GM18909 (cell line): ENCODE data around the gene HCAR1.
"Not testable (repeated sequence)": the region's sequence is repeated elsewhere in the genome, so short reads cannot be mapped to it uniquely, and the experiment has no call there.

Experiments
- ATAC-seq: cut with Tn5 transposase; IDR thresholded peaks from one replicate; pipeline ENCODE4 v1.9.1; 2021; ENCODE audit warnings: mild to moderate bottlenecking; ENCODE audit not compliant: unreplicated experiment, poor library complexity

The HCAR1 gene

GRCh38 chr12:122724641-122725243 is 5.9 kb downstream of the HCAR1 start:
- peak; percentile 34 for ATAC-seq

GRCh38 chr12:122722387-122722786 is 8.3 kb downstream of the HCAR1 start:
- no peak for ATAC-seq

DNA sequence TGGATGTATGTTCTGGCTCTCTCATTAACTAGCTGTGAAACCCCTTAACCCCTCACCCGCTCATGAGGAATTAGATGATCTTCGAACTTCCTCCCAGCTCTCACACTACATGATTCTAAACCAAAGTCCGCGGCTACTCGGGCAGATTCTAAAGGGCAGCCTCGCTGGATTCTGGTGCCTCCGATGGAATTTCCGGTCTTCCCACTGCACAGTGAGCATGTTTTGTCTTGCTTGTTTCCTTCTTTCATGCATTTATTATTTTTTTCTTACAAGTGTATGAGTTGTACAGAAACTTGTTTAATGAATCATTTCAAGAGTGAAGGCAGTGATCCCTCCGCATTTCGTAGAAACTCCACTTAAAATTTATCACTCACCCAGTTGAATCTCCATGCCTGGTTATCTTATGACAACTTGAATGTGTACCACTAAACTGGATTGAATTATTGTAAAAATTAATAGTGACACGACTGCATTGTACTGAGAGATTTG is 9.5 kb downstream of the HCAR1 start:
- no peak for ATAC-seq

DNA sequence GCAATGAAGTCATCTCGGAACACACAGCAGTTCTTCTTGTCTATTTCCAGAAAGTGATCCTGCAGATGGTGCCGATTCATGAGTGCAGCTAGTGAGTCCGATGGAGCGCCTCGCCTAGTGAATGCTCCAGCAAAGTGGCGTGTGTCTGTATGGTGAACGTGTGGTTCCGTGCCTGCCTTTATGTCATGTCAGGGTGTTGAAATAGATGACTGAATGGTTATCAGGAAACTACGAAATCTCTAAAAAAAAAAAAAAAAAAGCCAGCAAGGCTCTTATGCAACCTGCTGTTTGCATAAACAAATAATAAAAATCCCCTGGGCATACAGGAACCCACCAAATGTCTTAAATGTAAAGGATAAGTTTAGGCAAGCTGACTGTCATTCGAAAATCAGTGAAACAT is 14.0 kb downstream of the HCAR1 start, which contains the start of gene HCAR3:
Gene HCAR3, minus strand, starts transcription at position 154 of the 400 bp plus-strand sequence. Its CDS starts 74 bp downstream, at position 80.
- ATAC-seq: not testable (repeated sequence)

DNA sequence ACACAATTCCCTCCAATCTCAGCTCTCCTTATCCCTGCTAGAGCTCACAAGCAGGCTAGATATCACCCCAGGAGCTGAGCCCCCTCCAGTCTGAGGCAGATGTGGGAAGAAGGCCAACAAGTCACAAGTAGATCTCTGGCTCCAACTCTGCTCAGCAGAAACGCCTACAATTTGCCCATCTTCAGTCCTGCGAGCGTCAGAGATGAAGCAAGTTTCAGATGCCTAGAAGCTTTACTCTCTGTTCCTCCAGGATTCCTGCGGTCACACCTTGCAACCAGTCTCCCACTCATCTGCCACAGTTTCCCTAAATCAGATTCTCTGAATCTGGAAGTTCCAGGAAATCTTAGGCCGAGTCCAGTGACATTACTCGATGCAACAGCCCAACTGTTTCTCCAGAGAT is 15.4 kb downstream of the HCAR1 start:
- not testable (repeated sequence) for ATAC-seq

DNA sequence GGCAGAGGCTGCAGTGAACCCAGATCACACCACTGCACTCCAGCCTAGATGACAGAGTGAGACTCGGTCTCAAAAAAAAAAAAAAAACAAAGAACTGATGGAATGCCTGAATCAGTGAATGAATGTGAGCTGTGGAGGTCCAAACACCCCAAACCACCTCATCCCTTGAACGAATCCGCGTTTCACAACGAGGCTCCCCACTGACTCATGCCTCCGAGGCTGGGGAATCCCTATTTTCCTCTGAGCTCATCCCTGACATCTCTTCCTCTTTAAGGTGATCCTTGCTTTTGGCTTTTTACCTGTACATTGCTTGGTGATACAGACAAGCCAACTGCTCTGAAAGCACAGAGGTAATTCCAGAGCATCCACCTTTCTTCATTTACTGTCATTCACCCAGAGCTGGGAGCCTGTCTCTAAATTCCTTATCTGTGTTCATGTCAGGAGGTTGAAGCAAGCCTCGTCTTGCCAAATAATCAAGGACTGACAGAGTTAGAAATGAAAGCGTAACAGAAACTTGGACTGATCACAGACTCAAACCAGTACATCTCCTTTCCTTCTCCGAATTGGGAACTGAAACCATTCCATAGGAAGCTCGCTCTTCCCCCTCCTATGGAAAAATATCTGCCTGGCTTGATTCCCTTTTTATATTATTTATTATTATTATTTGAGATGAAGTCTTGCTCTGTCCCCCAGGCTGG is 17.0 kb downstream of the HCAR1 start:
- ATAC-seq: not testable (repeated sequence)

GRCh38 chr12:122711266-122711665 is 19.4 kb downstream of the HCAR1 start:
- ATAC-seq: not testable (repeated sequence)

DNA sequence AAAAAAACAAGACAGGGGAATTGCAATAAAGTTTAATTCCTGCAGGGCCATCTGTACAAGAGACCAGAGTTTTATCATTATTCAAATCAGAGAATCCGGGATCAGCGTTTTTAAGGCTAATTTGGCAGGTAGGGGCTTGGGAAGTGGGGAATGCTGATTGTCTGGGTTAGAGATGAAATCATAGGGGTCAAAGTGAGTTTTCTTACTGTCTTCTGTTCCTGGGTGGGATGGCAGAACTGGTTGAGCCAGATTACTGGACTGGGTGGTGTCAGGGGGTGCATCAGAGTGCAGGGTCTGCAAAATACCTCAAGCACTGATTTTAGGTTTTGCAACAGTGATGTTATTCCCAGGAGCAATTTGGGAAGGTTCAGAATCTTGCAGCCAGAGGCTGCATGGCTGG is 20.3 kb downstream of the HCAR1 start:
- ATAC-seq: not testable (repeated sequence)

DNA sequence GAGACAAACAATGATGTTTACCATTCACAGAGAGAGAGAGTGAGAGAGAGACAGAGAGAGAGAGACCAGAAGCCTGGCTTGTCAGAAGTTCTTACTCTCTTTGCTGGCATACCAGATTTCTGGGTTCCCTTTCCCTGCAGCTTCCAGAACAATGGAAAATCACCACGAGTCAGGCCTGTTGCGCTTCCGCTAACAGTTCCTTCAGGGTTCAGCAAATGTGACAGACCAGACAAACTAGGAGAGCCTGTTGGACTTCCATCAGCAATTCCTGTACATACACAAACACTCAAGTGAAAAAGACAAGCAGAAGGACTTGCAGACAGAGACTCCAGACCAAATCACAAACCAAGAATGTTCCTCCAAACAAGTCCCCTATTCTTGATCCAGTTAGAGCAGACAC is 21.4 kb downstream of the HCAR1 start:
- not testable (repeated sequence) for ATAC-seq

DNA sequence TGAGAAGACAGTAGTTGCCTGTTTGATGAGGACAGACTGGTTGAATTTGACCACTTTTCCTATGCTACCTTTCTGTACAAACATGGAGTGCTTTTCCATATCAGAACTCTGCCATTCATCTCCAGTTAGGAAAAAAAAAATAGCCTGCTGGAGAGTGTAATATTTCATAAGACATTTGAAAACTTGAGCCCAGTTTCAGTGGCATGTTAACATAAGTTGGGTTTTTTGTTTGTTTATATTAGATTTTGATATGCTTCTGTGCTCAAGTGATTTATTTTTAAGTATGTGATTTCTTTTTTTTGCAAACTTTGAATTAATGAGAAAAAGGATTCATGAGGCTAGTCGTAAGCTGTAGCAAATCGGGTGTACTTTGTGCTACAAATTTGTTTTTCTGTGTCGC is 26.8 kb downstream of the HCAR1 start:
- ATAC-seq: not testable (repeated sequence)

- not testable (repeated sequence) for ATAC-seq
These were observed 27.6 kb downstream of the HCAR1 start, which contains the start of gene HCAR2 for GRCh38 chr12:122702890-122703611. Gene HCAR2 (minus strand): TSS chr12:122703357. CDS start chr12:122703283, 74 bp downstream.

DNA sequence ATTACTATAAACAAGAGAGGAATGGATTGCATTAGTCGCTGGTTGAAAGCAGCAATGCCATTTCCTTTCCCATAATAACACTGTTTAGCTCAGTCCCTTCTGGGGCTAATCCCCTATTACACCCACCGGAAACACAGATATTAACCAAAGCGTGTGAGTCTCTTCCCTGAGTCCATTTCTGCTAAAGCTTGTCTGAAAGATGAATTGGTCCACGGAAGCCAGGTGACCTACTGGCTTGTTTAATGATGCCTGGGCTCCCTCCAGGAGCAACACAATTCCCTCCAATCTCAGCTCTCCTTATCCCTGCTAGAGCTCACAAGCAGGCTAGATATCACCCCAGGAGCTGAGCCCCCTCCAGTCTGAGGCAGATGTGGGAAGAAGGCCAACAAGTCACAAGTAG is 29.2 kb downstream of the HCAR1 start:
- ATAC-seq: not testable (repeated sequence)

DNA sequence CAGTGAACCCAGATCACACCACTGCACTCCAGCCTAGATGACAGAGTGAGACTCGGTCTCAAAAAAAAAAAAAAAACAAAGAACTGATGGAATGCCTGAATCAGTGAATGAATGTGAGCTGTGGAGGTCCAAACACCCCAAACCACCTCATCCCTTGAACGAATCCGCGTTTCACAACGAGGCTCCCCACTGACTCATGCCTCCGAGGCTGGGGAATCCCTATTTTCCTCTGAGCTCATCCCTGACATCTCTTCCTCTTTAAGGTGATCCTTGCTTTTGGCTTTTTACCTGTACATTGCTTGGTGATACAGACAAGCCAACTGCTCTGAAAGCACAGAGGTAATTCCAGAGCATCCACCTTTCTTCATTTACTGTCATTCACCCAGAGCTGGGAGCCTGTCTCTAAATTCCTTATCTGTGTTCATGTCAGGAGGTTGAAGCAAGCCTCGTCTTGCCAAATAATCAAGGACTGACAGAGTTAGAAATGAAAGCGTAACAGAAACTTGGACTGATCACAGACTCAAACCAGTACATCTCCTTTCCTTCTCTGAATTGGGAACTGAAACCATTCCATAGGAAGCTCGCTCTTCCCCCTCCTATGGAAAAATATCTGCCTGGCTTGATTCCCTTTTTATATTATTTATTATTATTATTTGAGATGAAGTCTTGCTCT is 30.5 kb downstream of the HCAR1 start:
- not testable (repeated sequence) for ATAC-seq

GRCh38 chr12:122696922-122697321 is 33.7 kb downstream of the HCAR1 start:
- not testable (repeated sequence) for ATAC-seq

GRCh38 chr12:122691566-122691965 is 39.1 kb downstream of the HCAR1 start:
- ATAC-seq: no peak

GRCh38 chr12:122688291-122688690 is 42.4 kb downstream of the HCAR1 start:
- ATAC-seq: no peak

DNA sequence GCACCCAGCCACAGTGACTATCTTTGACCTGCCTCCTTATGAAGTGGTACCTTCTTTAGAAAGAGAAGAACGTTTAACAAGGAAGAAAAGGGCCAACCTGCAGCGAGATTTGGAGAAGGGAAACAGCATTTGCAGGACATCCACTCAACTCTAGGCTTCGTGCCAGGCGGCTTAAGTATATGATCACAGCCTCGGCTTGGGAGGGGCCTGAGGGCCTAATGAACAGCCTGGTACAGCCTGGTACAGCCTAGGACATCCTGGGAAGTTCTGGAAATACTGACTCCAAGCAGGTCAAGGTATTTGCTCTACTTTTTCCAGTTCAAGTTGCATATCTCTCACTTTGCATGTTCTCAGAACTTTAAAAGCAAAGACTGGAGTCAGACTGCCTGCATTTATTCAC is 43.6 kb downstream of the HCAR1 start:
- ATAC-seq: no peak

- no peak for ATAC-seq
These were observed 44.1 kb downstream of the HCAR1 start for GRCh38 chr12:122686538-122686937.

DNA sequence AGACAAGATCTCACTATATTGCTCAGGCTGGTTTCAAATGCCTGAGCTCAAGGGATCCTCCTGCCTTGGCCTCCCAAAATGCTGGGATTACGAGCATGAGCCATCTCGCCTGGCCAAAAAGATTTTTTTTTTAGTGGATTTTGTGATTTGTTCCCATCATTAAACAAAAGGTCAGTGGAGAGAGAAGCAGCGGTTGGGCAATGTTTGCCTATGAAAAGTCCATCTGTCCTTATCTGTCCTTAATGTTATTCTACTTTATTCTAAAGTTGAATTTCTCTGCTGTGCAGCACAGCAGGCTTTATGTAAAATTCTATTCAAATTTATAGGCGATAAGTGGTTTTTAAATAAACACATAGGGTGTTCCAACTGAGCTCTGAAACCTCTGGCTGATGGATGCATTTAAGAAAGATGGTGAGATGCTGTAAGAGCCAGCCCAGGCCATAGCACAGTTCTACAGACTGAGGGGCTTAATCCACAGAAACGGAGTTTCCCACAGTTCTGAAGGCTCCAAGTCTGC is 46.3 kb downstream of the HCAR1 start:
- ATAC-seq: no peak

- ATAC-seq: no peak
These were observed 48.8 kb downstream of the HCAR1 start for GRCh38 chr12:122681814-122682213.
